GM12875 (cell line): ENCODE measurements around the gene KIAA1671.

Experiments used
- H3K4me3 ChIP-seq: one replicate; pipeline ENCODE4 v1.5.1; 2011; ENCODE audit warnings: low read depth, low read length, control low read depth
- TF ChIP-seq, protein P1 (sequence below): IDR thresholded peaks from 2 replicates; pipeline ENCODE4 v1.5.1; 2011; ENCODE audit warnings: low read depth, mild to moderate bottlenecking, control low read depth, inconsistent platforms, low read length, moderate library complexity, borderline replicate concordance; ENCODE audit not compliant: insufficient read depth

The KIAA1671 gene

DNA sequence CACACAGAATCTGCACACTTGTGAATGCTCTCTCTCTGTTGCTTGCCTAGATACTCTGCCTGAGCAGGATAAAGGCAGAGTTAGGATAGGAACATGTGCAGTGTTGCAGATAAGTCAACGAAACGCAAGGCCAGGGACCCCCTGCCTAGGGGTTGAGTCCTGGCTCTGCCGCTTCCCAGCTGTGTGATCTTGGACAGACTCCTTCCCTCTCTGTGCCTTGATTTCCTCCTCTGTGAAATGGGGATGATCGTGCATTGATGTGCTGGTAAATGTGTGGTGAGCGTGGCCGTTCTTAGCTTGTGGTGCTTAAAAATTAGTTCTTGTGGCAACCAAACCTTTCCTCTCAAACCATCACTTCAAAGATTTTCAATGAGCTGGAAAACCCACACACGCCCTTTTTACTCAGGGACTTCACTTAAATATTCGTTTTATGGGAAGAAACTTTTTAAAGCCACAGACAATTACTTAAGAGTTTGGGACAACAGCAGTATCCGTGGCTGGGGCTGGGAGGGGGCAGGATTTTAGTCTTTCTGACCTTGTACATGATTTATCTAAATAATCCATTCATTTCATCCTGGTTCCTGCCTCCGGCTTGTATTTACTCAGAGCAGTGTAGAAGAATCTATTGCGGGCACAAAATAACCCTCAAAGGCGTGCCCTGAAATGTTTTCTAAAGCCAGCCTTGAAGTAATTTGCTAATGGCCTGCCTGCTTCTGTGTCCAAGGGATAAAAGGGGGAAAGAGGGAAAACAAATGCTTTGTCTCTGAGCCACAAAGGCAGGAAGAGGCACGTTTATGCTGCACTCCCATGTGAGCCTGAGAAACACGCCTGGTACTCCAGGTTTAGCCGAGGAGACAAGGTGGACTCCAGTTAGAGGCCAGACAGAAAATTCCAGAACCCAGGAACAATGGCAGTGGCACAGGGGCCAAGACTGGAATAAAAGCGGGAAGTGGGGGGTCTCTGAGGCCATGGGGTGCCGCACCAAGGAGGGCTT, 162.2 kb downstream of the KIAA1671 start:
- TF ChIP-seq, protein P1, sequence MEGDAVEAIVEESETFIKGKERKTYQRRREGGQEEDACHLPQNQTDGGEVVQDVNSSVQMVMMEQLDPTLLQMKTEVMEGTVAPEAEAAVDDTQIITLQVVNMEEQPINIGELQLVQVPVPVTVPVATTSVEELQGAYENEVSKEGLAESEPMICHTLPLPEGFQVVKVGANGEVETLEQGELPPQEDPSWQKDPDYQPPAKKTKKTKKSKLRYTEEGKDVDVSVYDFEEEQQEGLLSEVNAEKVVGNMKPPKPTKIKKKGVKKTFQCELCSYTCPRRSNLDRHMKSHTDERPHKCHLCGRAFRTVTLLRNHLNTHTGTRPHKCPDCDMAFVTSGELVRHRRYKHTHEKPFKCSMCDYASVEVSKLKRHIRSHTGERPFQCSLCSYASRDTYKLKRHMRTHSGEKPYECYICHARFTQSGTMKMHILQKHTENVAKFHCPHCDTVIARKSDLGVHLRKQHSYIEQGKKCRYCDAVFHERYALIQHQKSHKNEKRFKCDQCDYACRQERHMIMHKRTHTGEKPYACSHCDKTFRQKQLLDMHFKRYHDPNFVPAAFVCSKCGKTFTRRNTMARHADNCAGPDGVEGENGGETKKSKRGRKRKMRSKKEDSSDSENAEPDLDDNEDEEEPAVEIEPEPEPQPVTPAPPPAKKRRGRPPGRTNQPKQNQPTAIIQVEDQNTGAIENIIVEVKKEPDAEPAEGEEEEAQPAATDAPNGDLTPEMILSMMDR, result no peak
- no peak overlapping the region for H3K4me3 ChIP-seq

DNA sequence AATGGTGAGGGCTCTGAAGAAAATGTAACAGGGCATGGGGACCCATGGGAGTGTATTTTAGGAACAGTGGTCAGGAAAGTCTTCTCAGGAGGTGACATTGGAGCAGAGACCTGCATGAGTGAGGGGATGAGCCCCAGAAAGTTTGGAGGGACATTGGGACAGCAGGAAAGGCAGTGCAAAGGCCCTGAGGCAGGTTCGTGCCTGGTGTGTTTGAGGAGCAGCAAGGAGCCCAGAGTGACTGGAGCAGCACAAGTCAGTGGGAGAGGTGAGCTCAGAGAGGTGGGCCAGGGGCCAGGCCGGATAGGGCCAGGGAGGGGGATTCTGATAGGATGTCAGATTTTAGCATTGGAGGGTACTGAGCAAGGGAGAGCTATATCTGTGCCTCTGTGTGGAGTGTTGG, 167.1 kb downstream of the KIAA1671 start:
- TF ChIP-seq, protein P1, result no peak
- no peak overlapping the region for H3K4me3 ChIP-seq

DNA sequence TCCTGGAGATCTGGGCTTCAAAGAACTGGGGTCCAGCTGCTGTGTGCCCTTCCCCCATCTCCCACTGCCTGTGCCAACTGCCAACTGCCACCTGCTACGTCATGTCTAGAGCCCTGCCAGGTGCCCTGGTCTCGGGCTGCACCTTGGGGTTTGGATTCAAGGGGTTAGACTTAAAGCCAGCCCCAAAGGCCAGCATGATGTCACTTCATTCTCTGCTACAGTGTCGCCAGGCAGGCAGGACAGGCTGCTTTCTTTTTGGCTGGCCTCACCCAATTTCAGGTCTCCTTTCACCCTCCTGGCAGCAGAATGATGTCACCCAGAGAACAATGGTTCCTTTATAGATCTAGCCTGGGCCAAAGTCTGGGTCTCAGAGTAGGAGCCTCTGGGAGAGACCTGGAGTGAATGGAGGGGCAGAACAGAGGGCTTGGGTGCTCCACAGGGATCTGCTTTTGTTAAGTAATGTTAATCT, 167.6 kb downstream of the KIAA1671 start:
- TF ChIP-seq, protein P1, result no peak

DNA sequence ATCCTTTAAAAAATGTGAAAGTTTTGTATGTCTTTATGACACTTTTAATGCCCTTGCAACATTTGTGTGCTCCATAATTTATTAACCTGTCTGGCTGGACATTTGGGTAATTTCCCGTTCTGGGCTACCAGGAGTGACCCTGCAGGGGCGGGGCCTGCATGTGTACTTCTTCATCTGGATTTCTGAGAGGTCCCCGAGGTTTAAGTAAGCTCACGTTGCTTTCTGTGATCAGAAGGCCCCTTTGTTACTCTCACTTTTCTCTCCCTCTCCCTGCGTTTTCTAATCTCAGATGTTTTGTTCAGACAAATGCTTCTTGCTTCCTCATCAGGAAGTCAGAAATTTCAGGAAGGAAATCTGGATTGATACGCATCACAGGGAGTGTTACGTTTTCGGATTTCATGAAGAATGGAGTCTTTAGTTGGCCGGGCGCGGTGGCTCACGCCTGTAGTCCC, 168.3 kb downstream of the KIAA1671 start:
- H3K4me3 ChIP-seq, result no peak overlapping the region

More for the DNA sequence above, 167.6 kb downstream of the KIAA1671 start:
- no peak overlapping the region for H3K4me3 ChIP-seq

DNA sequence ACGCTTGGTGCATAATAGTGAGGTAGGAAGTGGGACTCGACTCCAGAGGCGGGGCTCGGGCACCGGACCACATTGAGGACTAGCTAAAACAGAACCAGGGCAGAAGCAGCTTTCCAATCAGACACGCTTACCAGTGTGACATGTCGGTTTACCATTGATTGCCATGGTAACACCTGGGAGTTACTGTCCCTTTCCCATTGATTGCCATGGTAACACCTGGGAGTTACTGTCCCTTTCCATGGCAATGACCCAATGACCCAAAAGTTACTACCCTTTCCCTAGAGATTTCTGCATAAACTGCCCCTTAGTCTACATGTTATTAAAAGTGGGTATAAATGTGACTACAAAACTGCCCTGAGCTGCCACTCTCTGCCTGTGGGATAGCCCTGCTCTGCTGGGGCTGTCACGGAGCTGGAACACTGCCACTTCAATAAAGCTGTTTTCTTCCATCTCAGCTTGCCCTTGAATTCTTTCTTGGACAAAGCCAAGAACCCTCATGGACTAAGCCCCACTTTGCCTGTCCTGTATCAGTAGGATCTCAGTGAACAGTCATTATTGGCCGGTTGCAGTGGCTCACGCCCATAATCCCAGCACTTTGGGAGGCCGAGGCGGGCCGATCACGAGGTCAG, 169.7 kb downstream of the KIAA1671 start:
- H3K4me3 ChIP-seq, result no peak overlapping the region
- TF ChIP-seq, protein P1, result no peak

More for the DNA sequence above, 168.3 kb downstream of the KIAA1671 start:
- TF ChIP-seq, protein P1, result no peak

DNA sequence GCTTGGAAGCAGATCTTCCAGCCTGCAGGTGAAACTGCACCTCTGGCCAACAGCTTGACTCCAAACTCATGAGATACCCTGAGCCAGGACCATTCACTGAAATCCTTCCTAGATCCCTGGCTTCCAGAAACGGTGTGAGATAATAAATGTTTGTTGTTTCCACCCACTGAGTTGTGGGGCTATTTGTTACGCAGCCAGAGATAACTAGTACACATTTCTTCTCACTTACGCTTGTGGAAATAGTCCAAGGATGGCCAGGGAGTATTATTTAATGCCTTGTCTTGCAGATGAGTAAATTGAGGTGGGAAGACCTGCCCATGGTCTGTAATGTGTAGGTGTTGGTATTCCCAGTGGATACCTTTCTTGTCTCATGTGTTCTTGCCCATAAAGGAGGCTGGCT, 171.2 kb downstream of the KIAA1671 start:
- TF ChIP-seq, protein P1, result no peak
- H3K4me3 ChIP-seq, result no peak overlapping the region
